Measurements from ENCODE around the gene SETBP1.

The SETBP1 gene

GRCh38 chr18:44884431-44884830, 203.7 kb downstream of the SETBP1 start:
- no peak for DNase-seq

DNA sequence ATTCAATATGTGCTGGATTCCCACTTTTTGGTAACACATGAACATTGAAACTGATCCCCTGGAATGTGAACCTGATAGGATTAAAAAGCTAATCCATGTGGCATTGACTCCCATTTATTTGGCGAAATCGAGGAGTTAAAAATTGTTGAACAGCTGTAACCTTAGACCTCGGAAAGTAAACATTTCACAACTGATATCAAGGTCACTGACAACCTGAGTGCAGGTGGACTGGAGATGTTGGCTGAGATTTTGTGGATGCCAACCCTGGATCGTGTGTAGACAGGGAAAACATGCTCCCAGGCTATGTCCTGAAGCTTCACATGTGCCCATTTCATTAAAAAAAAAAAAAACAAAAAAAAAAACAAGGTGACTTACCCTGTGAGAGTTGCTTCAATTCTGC, 204.8 kb downstream of the SETBP1 start:
- no peak for DNase-seq

DNA sequence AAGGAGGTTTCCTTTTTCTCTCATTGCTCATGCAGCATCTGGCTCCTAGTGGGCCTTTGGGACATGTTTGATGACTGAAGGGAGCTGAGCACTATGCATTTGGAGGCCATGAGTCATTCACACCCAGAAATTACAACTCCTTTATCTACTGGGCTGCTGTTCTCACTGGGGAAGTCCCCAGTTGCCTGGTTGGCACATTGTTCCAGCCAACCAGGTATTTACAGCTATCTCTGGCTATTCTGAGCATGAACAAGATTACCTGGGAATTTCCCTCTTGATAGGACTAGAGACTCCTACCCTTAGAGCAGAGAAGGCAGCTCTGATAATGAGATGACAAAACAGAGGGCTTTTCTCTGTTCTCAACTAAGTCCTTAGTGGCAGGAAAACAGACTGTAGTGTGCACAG, 206.5 kb downstream of the SETBP1 start:
- DNase-seq: no peak

DNA sequence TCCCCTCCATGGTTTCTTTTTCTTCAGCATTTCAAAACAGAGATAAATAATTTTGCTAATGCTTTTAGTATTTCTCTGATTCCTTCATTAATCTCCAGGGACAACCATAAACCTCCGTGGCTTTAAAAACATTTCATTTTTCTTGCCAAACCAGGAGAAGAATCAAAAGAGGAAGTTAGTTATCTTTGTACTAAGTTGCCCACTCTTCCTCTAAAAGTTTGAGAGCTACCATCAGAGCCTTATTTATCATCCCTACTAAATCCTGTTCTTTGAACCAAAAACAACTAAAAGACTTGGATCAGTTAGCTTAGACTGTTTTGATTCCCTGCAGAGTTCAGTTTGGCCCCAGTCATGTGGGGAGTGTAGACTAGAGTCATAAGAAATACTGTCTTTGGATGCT, 208.4 kb downstream of the SETBP1 start:
- no peak for DNase-seq

- DNase-seq: no peak
These were observed 212.5 kb downstream of the SETBP1 start for GRCh38 chr18:44893045-44893706.

GRCh38 chr18:44893966-44894365, 213.3 kb downstream of the SETBP1 start:
- DNase-seq: no peak

DNA sequence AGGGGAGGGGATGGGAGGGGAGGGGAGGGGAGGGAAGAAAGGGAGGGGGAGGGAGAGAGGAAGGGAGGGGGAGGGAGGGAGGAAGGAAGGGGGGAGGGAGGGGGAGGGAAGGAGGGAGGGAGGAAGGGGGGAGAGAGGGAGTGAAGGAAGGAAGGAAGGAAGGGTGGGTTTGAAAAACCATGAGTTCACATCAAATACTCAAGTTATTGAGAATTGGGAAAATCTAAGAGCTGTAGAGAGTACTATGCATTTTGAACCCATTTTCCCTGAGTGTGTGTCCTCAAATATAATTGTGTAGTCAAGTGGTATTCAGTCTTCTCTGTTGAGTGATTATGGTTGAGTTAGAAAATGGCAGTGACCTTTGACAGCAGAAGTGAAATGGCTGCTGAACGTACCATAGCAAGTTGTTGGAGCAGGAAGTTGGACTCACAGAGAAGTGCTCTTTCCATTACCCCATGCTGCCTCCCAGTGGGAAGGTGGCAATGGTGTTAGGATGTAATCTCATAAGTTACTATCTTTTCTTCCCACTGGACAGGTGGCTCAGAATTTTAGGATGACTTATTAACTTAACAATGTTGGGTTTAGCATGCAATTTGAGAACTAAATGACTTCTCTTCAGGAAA, 214.6 kb downstream of the SETBP1 start:
- DNase-seq: no peak

DNA sequence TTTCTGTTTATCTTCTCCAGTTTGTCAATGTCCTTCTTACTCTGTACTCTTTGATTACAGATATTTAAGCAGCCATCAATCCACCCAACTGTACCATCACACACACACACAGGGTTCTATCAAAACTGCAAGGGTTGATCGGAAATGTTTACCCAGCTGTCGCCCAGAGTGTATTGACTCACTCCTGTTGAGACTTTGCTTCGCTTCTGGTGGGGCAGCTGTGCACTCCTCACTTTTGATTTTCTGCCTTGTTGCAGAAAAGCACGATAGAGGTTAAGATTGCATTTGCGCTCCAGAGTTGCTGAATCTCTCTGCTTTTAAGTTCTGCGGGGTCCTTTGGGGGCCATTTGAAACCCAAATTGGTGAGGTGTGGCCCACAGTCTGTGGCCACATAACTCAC, 216.2 kb downstream of the SETBP1 start:
- DNase-seq: no peak

DNA sequence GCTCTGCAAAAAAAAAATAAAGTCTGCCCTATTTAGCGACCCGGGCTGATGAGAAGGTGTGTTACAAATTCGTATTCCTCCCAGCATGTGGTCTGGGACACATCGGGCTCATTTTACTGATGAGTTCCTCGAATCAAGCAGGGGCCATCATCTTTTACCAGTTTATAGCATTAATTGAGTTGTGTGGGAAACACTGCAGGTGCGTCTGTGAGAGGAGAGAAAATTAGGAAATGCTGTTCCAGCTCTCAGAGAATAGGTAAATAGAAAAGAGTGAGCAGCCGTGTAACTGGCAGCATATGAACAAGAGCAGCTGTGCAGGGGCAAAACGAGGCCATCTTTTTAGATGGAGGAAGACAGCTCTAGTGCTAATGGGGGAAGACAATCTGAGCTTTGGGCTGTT, 216.7 kb downstream of the SETBP1 start:
- DNase-seq: no peak

GRCh38 chr18:44897816-44898215, 217.1 kb downstream of the SETBP1 start:
- no peak for DNase-seq

- no peak for DNase-seq
These were observed 217.8 kb downstream of the SETBP1 start for GRCh38 chr18:44898498-44898897.

DNA sequence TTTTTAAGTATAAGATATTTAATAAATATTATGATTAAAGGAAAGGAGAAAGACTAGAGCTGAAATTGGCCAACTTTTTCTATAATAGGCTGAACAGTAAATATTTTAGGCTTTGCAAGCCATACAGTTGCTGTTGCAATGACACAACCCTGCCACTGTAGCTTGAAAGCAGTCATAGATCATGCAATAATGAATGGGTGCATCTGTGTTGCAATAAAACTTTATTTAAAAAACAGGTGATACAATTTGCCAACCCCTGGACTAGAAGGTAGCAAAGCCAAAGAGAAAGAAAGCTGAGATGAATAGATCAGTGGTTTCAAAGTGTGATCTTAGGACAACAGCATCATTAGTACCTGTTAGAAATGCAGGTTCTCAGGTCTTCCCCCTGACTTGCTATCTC, 219.1 kb downstream of the SETBP1 start:
- DNase-seq: no peak

GRCh38 chr18:44900627-44901026, 219.9 kb downstream of the SETBP1 start:
- DNase-seq: no peak

DNA sequence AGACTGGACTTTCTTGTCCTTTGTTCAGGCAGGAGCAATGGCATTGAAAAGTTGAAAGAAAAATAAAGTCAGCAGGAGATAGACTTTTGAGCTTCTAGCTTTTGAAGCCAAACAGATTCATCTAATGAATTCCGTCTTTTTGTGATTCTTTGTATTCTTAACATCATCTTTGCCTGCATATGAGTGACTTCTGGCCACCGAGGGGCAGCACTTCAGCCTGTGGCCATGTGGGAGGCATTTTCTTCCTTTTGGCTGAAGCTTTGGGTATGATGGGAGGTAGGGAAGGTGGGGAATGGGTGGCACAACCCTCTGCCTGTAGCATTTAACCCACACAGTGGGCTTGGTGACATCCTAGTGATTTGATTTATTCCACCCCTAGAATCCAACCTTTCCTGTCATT, 220.6 kb downstream of the SETBP1 start:
- DNase-seq: no peak

GRCh38 chr18:44903327-44903726, 222.6 kb downstream of the SETBP1 start:
- no peak for DNase-seq

- no peak for DNase-seq
These were observed 224.1 kb downstream of the SETBP1 start for GRCh38 chr18:44904768-44905167.

- DNase-seq: no peak
These were observed 228.6 kb downstream of the SETBP1 start for GRCh38 chr18:44909191-44909719.

DNA sequence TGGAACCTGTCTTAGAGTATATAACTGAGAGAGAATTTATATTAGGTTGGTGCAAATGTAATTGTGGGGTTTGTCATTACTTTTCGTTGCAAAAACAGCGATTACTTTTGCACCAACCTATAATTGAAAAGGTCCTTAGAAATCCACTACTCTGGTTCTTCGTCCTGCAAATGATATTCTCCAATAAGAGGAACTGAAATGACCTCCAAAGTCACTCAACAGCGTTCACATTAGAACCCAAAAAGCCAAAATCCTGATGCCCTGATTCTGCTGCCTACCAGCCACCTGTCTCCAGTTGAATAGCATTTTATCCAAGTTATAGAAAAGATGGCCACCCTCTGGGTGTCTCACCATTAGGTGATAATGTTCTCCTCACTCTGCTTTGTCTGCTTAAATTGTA, 230.6 kb downstream of the SETBP1 start:
- DNase-seq: no peak

DNA sequence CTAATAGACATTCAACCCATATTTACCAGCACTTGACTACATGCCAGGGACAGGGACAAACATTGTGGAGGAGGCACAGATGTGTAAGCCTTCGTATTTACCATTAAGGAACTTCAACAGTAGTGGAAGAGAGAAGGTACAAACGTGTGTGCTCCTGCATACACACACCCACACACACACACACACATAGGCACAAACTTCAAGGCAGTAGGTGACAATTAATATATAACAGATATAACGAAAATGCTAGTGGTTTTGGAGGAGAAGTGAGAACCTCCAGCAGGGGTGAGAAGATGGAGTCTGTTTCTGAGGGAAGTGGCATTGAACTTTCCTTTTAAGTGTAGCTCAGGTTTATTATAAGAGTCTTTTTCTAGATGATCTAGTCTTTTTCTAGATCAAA, 231.1 kb downstream of the SETBP1 start:
- no peak for DNase-seq

DNA sequence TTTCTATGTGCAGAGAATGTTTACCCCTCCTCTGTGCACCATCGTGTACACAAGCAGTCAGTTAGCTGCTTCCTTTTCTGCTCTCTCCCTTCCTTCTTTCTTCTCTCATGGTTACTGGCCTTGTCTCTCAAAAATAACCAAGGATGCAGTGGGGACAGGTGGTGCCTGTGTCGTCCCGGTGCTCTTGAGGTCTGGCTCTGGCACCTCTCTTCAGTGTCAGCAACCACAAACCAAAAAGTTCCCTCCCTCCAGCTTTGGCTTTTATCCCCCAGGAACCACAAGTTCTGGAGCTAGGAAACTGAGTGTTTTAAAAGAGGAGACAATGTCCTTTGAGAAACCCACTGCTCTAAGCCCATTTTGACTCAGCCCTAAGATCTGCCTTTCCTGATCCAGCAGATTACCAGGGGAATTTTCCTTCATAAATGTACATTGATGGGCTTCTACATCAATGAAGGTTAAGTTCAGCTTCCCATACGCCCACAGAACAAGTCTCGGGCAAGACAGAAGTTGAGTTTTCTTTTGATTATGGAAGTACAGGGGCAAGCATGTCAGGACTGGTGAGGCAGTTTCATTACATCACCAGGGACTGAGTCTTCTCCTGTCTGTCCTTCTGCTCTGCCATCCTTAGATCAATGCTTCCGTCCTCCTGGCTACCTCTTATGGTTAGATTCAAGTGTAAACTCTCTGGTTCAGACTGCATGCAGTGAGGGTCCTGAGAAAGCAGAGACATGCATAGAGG, 232.2 kb downstream of the SETBP1 start:
- no peak for DNase-seq

DNA sequence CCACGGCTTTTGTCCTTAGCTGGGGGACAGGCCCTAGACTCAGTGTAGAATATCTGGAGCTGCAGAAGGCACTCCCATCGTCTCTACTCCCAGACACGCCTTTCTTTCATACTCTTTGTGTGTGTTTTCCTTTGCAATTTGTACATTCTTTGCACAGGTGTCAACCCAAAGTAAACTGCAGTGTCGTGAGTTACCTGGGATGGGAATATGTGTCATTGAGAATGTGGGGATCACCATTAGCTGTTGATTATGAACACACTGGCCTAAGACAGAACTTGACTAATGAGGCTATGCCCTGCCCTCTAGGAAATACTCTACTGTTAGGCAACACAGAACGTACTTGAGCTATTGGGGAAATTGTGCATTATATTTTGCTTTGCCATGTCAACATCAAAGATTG, 233.3 kb downstream of the SETBP1 start:
- no peak for DNase-seq

DNA sequence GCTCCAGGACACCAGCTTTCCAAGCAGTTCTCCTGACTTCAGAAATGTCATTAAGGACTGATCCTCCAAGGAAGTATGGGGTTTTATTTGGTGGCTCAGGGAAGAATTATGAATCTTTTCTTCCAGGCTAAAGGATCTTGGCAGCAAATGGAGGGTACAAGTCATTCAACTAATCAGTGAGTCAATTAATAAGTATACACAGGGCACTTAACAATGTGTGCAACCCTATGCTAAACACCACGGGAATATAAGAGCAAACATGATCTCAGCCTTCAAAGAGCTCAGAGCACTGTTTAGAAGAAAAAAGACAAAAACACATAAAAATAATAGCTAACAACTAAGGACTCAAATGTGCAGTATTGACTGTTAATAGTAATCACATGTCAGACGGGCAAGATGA, 234.5 kb downstream of the SETBP1 start:
- DNase-seq: no peak

DNA sequence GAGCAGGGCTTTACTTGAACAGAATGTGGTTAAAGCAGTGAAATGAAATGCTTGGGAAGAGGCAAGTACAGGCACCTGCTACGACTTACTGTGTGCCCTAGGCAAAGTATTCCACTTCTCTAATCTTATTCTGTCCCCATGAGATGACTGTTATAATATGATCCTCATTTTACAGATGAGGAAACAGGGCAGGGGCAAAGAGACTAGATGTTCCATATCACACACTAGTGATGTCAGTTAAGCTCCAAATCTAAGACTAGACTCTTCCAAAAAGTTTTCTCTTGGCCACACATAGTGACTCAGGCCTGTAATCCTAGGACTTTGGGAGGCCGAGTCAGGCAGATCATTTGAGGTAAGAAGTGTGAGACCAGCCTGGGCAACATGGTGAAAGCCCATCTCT, 235.0 kb downstream of the SETBP1 start:
- no peak for DNase-seq
